HepG2 (cell line): ENCODE results near the gene ZKSCAN1. TPM values are rescaled to one million over a fixed set of nuclear protein-coding genes. Genes with fewer than 3 reads are reported as not detected.

Experiments used
- ATAC-seq: fragments of 200-7000 bp; cut with Tn5 transposase; 3 replicates; pipeline ENCODE4 v1.9.1; 2020; ENCODE audit warnings: mild to moderate bottlenecking, moderate library complexity
- BruUV-seq: library from RNA; stranded (reverse); fragments of 400-500 nt; replicated peaks from 2 replicates; lab custom pipeline; 2021; lab: Mats Ljungman, UMichigan
- CTCF ChIA-PET: fragments of 300-600 bp; formaldehyde crosslinking; extraction: SDS; loops from one replicate; lab custom pipeline; 2021; ENCODE audit warnings: low total read pairs, inconsistent platforms, low intra/inter-chr PET ratio; lab: Yijun Ruan, JAX
- POLR2A ChIA-PET: fragments of 350-600 bp; sonication (Branson Sonifier 250); formaldehyde crosslinking; loops from one replicate; lab custom pipeline; 2020; ENCODE audit warnings: antibody characterized with exemption, inconsistent platforms; lab: Yijun Ruan, JAX
- DNase-seq: peaks from one replicate; pipeline ENCODE4 v3.0.0-alpha.2; 2015; ENCODE audit warnings: low spot score
- FAIRE-seq: peaks from 3 replicates; lab custom pipeline; 2011; peaks lifted over from hg19 to GRCh38; lab: Jason Lieb, UNC
- H2AFZ ChIP-seq: one replicate; pipeline ENCODE4 v1.6.1; 2011; ENCODE audit warnings: low read length, inconsistent platforms
- H3K27ac ChIP-seq: fragments of 300-600 bp; 3 replicates; pipeline ENCODE4 v1.8.0; 2011; ENCODE audit warnings: mixed run types, mild to moderate bottlenecking, mixed read lengths, low read length, inconsistent platforms; ENCODE audit not compliant: insufficient read depth; ENCODE audit errors: extremely low read length
- H3K27me3 ChIP-seq, 2 experiments: fragments of 200-600 bp in 1 of 2; 2 replicates in 1 of 2; 3 replicates in 1 of 2; pipeline versions ENCODE4 v1.6.0 to v1.8.0; 2011; ENCODE audit warnings: low read length in 2 of 2, mild to moderate bottlenecking in 2 of 2, moderate library complexity in 2 of 2, inconsistent platforms in 1 of 2; ENCODE audit not compliant: insufficient read depth in 2 of 2, control insufficient read depth in 1 of 2
- H3K36me3 ChIP-seq, 2 experiments: fragments of 200-600 bp in 1 of 2; replicated peaks in 1 of 2; 2 replicates in 1 of 2; 3 replicates in 1 of 2; pipeline versions ENCODE4 v1.5.1 to v1.8.0; 2011; ENCODE audit warnings: low read length in 2 of 2, inconsistent platforms in 1 of 2; ENCODE audit not compliant: insufficient read depth in 2 of 2, control insufficient read depth in 1 of 2
- H3K4me1 ChIP-seq: 2 replicates; pipeline ENCODE4 v1.5.1; 2012; ENCODE audit warnings: low read length, inconsistent platforms; ENCODE audit not compliant: insufficient read depth
- H3K4me2 ChIP-seq: 2 replicates; pipeline ENCODE4 v1.6.0; 2011; ENCODE audit warnings: low read depth, low read length, inconsistent platforms
- H3K4me3 ChIP-seq, 3 experiments: fragments of 200-600 bp in 1 of 3; sonication (generic), shearing (Covaris generic) in 1 of 3; replicated peaks in 1 of 3; 2 replicates each; pipeline ENCODE4 v1.5.1; 2011 to 2016; ENCODE audit warnings: low read length in 3 of 3, inconsistent platforms in 2 of 3, low read depth in 2 of 3, mild to moderate bottlenecking in 2 of 3, control low read depth in 1 of 3, mixed read lengths in 1 of 3; ENCODE audit not compliant: insufficient read depth in 1 of 3
- H3K79me2 ChIP-seq: one replicate; pipeline ENCODE4 v1.6.1; 2011; ENCODE audit warnings: low read length, inconsistent platforms; ENCODE audit not compliant: insufficient read depth
- H3K9ac ChIP-seq: 2 replicates; pipeline ENCODE4 v1.6.0; 2011; ENCODE audit warnings: mild to moderate bottlenecking, low read depth, low read length, inconsistent platforms; ENCODE audit not compliant: insufficient read depth
- H3K9me3 ChIP-seq: 2 replicates; pipeline ENCODE4 v1.5.1; 2012; ENCODE audit warnings: mild to moderate bottlenecking, low read length
- H4K20me1 ChIP-seq: 2 replicates; pipeline ENCODE4 v1.6.0; 2011; ENCODE audit warnings: inconsistent platforms, mild to moderate bottlenecking, low read length, moderate library complexity; ENCODE audit not compliant: insufficient read depth
- ARID4A ChIP-seq: sonication (generic); formaldehyde crosslinking; IDR thresholded peaks from 2 replicates; pipeline ENCODE4 v1.5.0; 2020; ENCODE audit warnings: mild to moderate bottlenecking, missing genetic modification reagents, borderline replicate concordance
- ELF3 ChIP-seq: IDR thresholded peaks from 2 replicates; pipeline ENCODE4 v1.6.1; 2016; ENCODE audit warnings: missing genetic modification reagents, missing compliant biosample characterization
- GLI4 ChIP-seq: sonication (generic); formaldehyde crosslinking; IDR thresholded peaks from 2 replicates; pipeline ENCODE4 v1.5.1; 2020; ENCODE audit warnings: missing genetic modification reagents, mild to moderate bottlenecking, moderate library complexity, borderline replicate concordance
- MEF2D ChIP-seq: sonication (generic); formaldehyde crosslinking; IDR thresholded peaks from 2 replicates; pipeline ENCODE4 v1.5.1; 2020; ENCODE audit warnings: mild to moderate bottlenecking, missing genetic modification reagents
- SNAI1 ChIP-seq: sonication (generic); formaldehyde crosslinking; IDR thresholded peaks from 2 replicates; pipeline ENCODE4 v1.5.0; 2020; ENCODE audit warnings: mild to moderate bottlenecking, missing genetic modification reagents, borderline replicate concordance
- ZNF318 ChIP-seq: sonication (generic); formaldehyde crosslinking; IDR thresholded peaks from 2 replicates; pipeline ENCODE4 v1.4.0; 2020; ENCODE audit warnings: mild to moderate bottlenecking, missing genetic modification reagents
- ZNF704 ChIP-seq: sonication (generic); formaldehyde crosslinking; IDR thresholded peaks from 2 replicates; pipeline ENCODE4 v1.8.1; 2023; ENCODE audit warnings: mild to moderate bottlenecking, inconsistent platforms, moderate library complexity, missing genetic modification reagents, borderline replicate concordance
- WGBS: methylation state at CpG from one replicate; pipeline ENCODE4 v1.1.6; 2017; ENCODE audit warnings: low lambda C conversion rate; 5-methylcytosine and 5-hydroxymethylcytosine counted together
- in situ Hi-C: cut with HindIII; loops from 2 replicates; pipeline ENCODE4 v1.10.0; 2017; ENCODE audit warnings: low pct_unique_long_range_greater_than_20kb; ENCODE audit not compliant: extremely low pct_ligation_motif_present
- intact Hi-C: fragments of 100-400 bp; cut with micrococcal nuclease; formaldehyde crosslinking; loops from one replicate; pipeline ENCODE4 v1.10.0; 2022; ENCODE audit not compliant: unreplicated experiment
- polyA plus RNA-seq, 8 experiments: library from polyadenylated mRNA; depleted of rRNA in 3 of 8; stranded (reverse) in 7 of 8; unstranded in 1 of 8; fragments of >200 nt; fragmentation: Illumina TruSeq in 4 of 8; extraction: Trizol in 4 of 8; gene quantifications; 2 replicates each; pipeline versions ENCODE4 v1.2.1 to v1.2.3, GENCODE V29; 2011 to 2016; ENCODE audit warnings: low read depth in 4 of 8, missing spikeins in 1 of 8, mixed read lengths in 1 of 8; ENCODE audit not compliant: insufficient read depth in 1 of 8
- total RNA-seq, 5 experiments: library from RNA; depleted of rRNA; stranded (reverse); fragments of >200 nt; fragmentation: Illumina TruSeq; extraction: Trizol; gene quantifications; 2 replicates each; pipeline ENCODE4 v1.2.3, GENCODE V29; 2016; ENCODE audit warnings: low read depth in 1 of 5

Gene ZKSCAN1
- total and polyA plus RNA-seq, 2 of the 13 experiments (the other 11 are each of a cell fraction or from before 2014, with no cell fraction given), result 46.4 to 60.6 TPM

- ChIA-PET CTCF (no interaction called here), POLR2A (interaction anchor here (1.0 to 2.7 kb wide), 3 partner anchors 12 to 60 kb away, joined by 3 to 29 read pairs (median 4); partner anchors contain the start of genes AP4M1, LAMTOR4, MBLAC1 and MCM7)
- Histone ChIP-seq H2AFZ (peak within 1 kb of the TSS; percentile 20), H3K9me3 (no peaks in the 10 kb centered on the region), H3K27me3 (no peaks in the 10 kb centered on the region; a peak in 1 of 5 replicates), H3K4me1 (peaks cover 36% of the 10 kb centered on the region), H4K20me1 (no peaks in the 10 kb centered on the region), H3K4me2 (peak within 1 kb of the TSS; percentile 87), H3K79me2 (peaks cover 10% of the 10 kb centered on the region), H3K4me3 (peak within 1 kb of the TSS; percentile 83 to 97 (median 84)), H3K27ac (peak within 1 kb of the TSS; percentile 74), H3K36me3 (peaks cover 24 to 36% of the 10 kb centered on the region in 2 experiments), H3K9ac (peak within 1 kb of the TSS; percentile 96)
- ATAC-seq (peak; percentile 58), DNase-seq (peak; percentile 49), FAIRE-seq (peak; percentile 8)
- in situ Hi-C loops (no loop called here), intact Hi-C loops (no loop called here)
- no TSS peak for BruUV-seq
- 1% methylated on average over 36 of the region's 68 CpGs for WGBS
- TF ChIP-seq ZNF318, result peak; percentile 94; the same call in 1 of the 2 replicates
- TF ChIP-seq ELF3, result peak; percentile 80; the same call in 1 of the 2 replicates
- TF ChIP-seq GLI4 (CRISPR knock-in tag), result peak; percentile 48; the same call in 1 of the 2 replicates
- peak; percentile 94; the same call in 1 of the 2 replicates for TF ChIP-seq ZNF704 (CRISPR knock-in tag)
- TF ChIP-seq MEF2D (CRISPR knock-in tag), result no peak; the same call in 1 of the 2 replicates
- TF ChIP-seq SNAI1 (CRISPR knock-in tag), result no peak
- TF ChIP-seq ARID4A, result peak; percentile 94
These were observed 73.4 kb downstream of the ZKSCAN1 start, which contains the start of gene COPS6 for GRCh38 chr7:100088621-100089457. Gene COPS6, plus strand, starts transcription at chr7:100088969. Its CDS starts 22 bp downstream, at chr7:100088991.
